GM12878 (cell line): ENCODE results near the gene NOTCH1. TPM values are rescaled to one million over a fixed set of nuclear protein-coding genes. Genes with fewer than 3 reads are reported as not detected.
A peak's percentile ranks its signal among the peaks of the same experiment; 100 is the strongest.

ENCODE experiments used
- ASH2L ChIP-seq: fragments of 300-600, 200-600 bp; sonication (generic); IDR thresholded peaks from 2 replicates; pipeline ENCODE4 v1.6.1; 2017; ENCODE audit warnings: low read depth, mild to moderate bottlenecking, borderline replicate concordance
- BHLHE40 ChIP-seq, 2 experiments: fragments of 450-650 bp in 1 of 2; IDR thresholded peaks; 2 replicates each; pipeline ENCODE4 v1.6.1; 2011 to 2017; ENCODE audit warnings: low read depth in 2 of 2, borderline replicate concordance in 1 of 2, improper control_type of control experiment in 1 of 2, low read length in 1 of 2, mild to moderate bottlenecking in 1 of 2
- BMI1 ChIP-seq: fragments of 450-650 bp; IDR thresholded peaks from 2 replicates; pipeline ENCODE4 v1.6.1; 2016; ENCODE audit warnings: mild to moderate bottlenecking, moderate library complexity, borderline replicate concordance
- CBX3 ChIP-seq: fragments of 200-600 bp; sonication (generic); IDR thresholded peaks from 2 replicates; pipeline ENCODE4 v1.6.1; 2016; ENCODE audit warnings: low read depth, borderline replicate concordance
- CHD1 ChIP-seq: IDR thresholded peaks from 2 replicates; pipeline ENCODE4 v1.6.1; 2012; ENCODE audit warnings: low read depth, low read length, improper control_type of control experiment
- CREB1 ChIP-seq: IDR thresholded peaks from 2 replicates; pipeline ENCODE4 v1.6.1; 2012; ENCODE audit warnings: low read depth, mild to moderate bottlenecking, inconsistent platforms
- EP300 ChIP-seq, 2 experiments: fragments of 150-350 bp in 1 of 2; IDR thresholded peaks; 2 replicates each; pipeline ENCODE4 v1.6.1; 2011 to 2012; ENCODE audit warnings: low read depth in 2 of 2, low read length in 2 of 2, borderline replicate concordance in 1 of 2, improper control_type of control experiment in 1 of 2, inconsistent platforms in 1 of 2; ENCODE audit not compliant: control insufficient read depth in 1 of 2
- GABPA ChIP-seq: IDR thresholded peaks from 2 replicates; pipeline ENCODE4 v1.6.1; 2014; ENCODE audit warnings: antibody characterized with exemption, low read depth, mild to moderate bottlenecking, inconsistent platforms
- HCFC1 ChIP-seq: fragments of 150-350 bp; IDR thresholded peaks from 2 replicates; pipeline ENCODE4 v1.6.1; 2014; ENCODE audit warnings: low read length
- IRF3 ChIP-seq: fragments of 450-650 bp; IDR thresholded peaks from 2 replicates; pipeline ENCODE4 v1.6.1; 2014; ENCODE audit warnings: mild to moderate bottlenecking
- IRF4 ChIP-seq: IDR thresholded peaks from 2 replicates; pipeline ENCODE4 v1.6.1; 2011; ENCODE audit warnings: low read depth, low read length
- KLF5 ChIP-seq: fragments of 450-650 bp; IDR thresholded peaks from 2 replicates; pipeline ENCODE4 v1.6.1; 2014; ENCODE audit warnings: mild to moderate bottlenecking; ENCODE audit not compliant: partially characterized antibody
- MEF2B ChIP-seq: fragments of 450-650 bp; IDR thresholded peaks from 2 replicates; pipeline ENCODE4 v1.6.1; 2018; ENCODE audit warnings: mild to moderate bottlenecking, moderate library complexity; ENCODE audit not compliant: partially characterized antibody, poor library complexity, severe bottlenecking
- MYC ChIP-seq: IDR thresholded peaks from 2 replicates; pipeline ENCODE4 v1.6.1; 2011; ENCODE audit warnings: mild to moderate bottlenecking, low read length, moderate library complexity, inconsistent platforms; ENCODE audit not compliant: insufficient read depth, insufficient replicate concordance, insufficient read length, severe bottlenecking
- NR2C2 ChIP-seq: IDR thresholded peaks from 2 replicates; pipeline ENCODE4 v1.6.1; 2011; ENCODE audit warnings: borderline replicate concordance, low read depth; ENCODE audit not compliant: control insufficient read depth, insufficient read length
- PAX5 ChIP-seq: IDR thresholded peaks from 2 replicates; pipeline ENCODE4 v1.6.1; 2011; ENCODE audit warnings: low read depth, low read length, borderline replicate concordance
- PAX8 ChIP-seq: fragments of 450-650 bp; IDR thresholded peaks from 2 replicates; pipeline ENCODE4 v1.6.1; 2017; ENCODE audit warnings: mild to moderate bottlenecking, moderate library complexity
- RCOR1 ChIP-seq: conservative IDR thresholded peaks from 2 replicates; pipeline ENCODE4 v1.6.1; 2012; ENCODE audit warnings: low read depth, low read length, improper control_type of control experiment
- RUNX3 ChIP-seq: IDR thresholded peaks from 2 replicates; pipeline ENCODE4 v1.6.1; 2012; ENCODE audit warnings: low read length, inconsistent platforms
- SKIL ChIP-seq: fragments of 450-650 bp; IDR thresholded peaks from 2 replicates; pipeline ENCODE4 v1.6.1; 2017; ENCODE audit warnings: mild to moderate bottlenecking, low read depth, inconsistent platforms; ENCODE audit not compliant: poor library complexity, severe bottlenecking
- SPI1 ChIP-seq: IDR thresholded peaks from 2 replicates; pipeline ENCODE4 v1.6.1; 2011; ENCODE audit warnings: low read depth, mild to moderate bottlenecking, low read length, moderate library complexity, borderline replicate concordance; ENCODE audit not compliant: insufficient read depth
- SRF ChIP-seq, 2 experiments: IDR thresholded peaks; 2 replicates each; pipeline ENCODE4 v1.6.1; 2011; ENCODE audit warnings: low read depth in 2 of 2, low read length in 2 of 2, mild to moderate bottlenecking in 1 of 2, moderate library complexity in 1 of 2
- STAT3 ChIP-seq: IDR thresholded peaks from 2 replicates; pipeline ENCODE4 v1.6.1; 2011; ENCODE audit warnings: low read depth, low read length, improper control_type of control experiment
- SUZ12 ChIP-seq: fragments of 200-600 bp; sonication (generic); IDR thresholded peaks from one replicate; pipeline ENCODE4 v1.6.1; 2018; ENCODE audit warnings: antibody characterized with exemption, mild to moderate bottlenecking; ENCODE audit not compliant: unreplicated experiment
- TBL1XR1 ChIP-seq: IDR thresholded peaks from 2 replicates; pipeline ENCODE4 v1.6.1; 2012; ENCODE audit warnings: low read depth, low read length, improper control_type of control experiment
- ZNF622 ChIP-seq: fragments of 450-650 bp; IDR thresholded peaks from 2 replicates; pipeline ENCODE4 v1.6.1; 2017; ENCODE audit warnings: mild to moderate bottlenecking, inconsistent platforms
- polyA plus RNA-seq, 11 experiments: library from polyadenylated mRNA; depleted of rRNA in 4 of 11; unstranded in 6 of 11; stranded (reverse) in 5 of 11; fragments of >200 nt; fragmentation: Nextera tagmentation in 4 of 11; fragmentation: Illumina TruSeq in 1 of 11; extraction: Ambion mirVana in 4 of 11; extraction: Trizol in 1 of 11; gene quantifications; 1 replicate in 1 of 11; 2 replicates in 10 of 11; pipeline versions ENCODE4 v1.2.1 to v1.2.3, GENCODE V29; 2011 to 2016; ENCODE audit warnings: inconsistent platforms in 2 of 11, missing spikeins in 2 of 11, low read depth in 1 of 11
- total RNA-seq, 4 experiments: library from RNA; depleted of rRNA in 3 of 4; stranded (reverse); fragments of >200 nt in 3 of 4; fragmentation: Illumina TruSeq in 1 of 4; extraction: Trizol in 1 of 4; gene quantifications; 2 replicates each; pipeline versions ENCODE4 v1.2.1 to v1.2.3, GENCODE V29; 2013 to 2021

Gene NOTCH1
- total and polyA plus RNA-seq, 10 of the 15 experiments (the other 5 are each of a cell fraction or from before 2014, with no cell fraction given), result 0.02 to 40.0 (median 3.7) TPM

- no peak for TF ChIP-seq SRF (IDR thresholded peaks at IDR 0.05; ENCODE audit: low read depth in 2 of 2, low read length in 2 of 2)
- no peak for TF ChIP-seq MEF2B
- peak; percentile 20; the same call in 1 of the 2 replicates for TF ChIP-seq RUNX3
- no peak for TF ChIP-seq HCFC1
- no peak for TF ChIP-seq STAT3
- TF ChIP-seq CREB1, result no peak
- no peak for TF ChIP-seq PAX8
- TF ChIP-seq BMI1, result no peak
- peak; percentile 41; the same call in 1 of the 2 replicates for TF ChIP-seq IRF4
- TF ChIP-seq SUZ12, result no peak
- TF ChIP-seq SPI1, result peak; percentile 31; the same call in 1 of the 2 replicates
- no peak for TF ChIP-seq KLF5
- no peak for TF ChIP-seq ASH2L
- TF ChIP-seq GABPA, result no peak
- TF ChIP-seq ZNF622, result no peak
- TF ChIP-seq IRF3, result no peak
- TF ChIP-seq NR2C2, result no peak
- TF ChIP-seq CBX3, result no peak
- TF ChIP-seq BHLHE40 (IDR thresholded peaks at IDR 0.05; ENCODE audit: borderline replicate concordance in 1 of 2, low read depth in 2 of 2, low read length in 1 of 2), result no peak; a peak in 1 of 4 replicates
- TF ChIP-seq CHD1, result no peak
- no peak for TF ChIP-seq EP300 (IDR thresholded peaks at IDR 0.05; ENCODE audit: borderline replicate concordance in 1 of 2, control insufficient read depth in 1 of 2, low read depth in 2 of 2, low read length in 2 of 2)
- TF ChIP-seq PAX5, result no peak
- TF ChIP-seq TBL1XR1, result no peak
- TF ChIP-seq RCOR1, result no peak
- no peak for TF ChIP-seq SKIL
- no peak for TF ChIP-seq MYC
Measured at GRCh38 chr9:136576269-136576626, 30.4 kb upstream of the NOTCH1 start (continued).
